K562 (cell line): Measurements from ENCODE around the gene SLC7A6. TPM values are rescaled to one million over a fixed set of nuclear protein-coding genes. Genes with fewer than 3 reads are reported as not detected.

Source experiments
- ARHGAP35 ChIP-seq: fragments of 450-650 bp; IDR thresholded peaks from 2 replicates; pipeline ENCODE4 v1.6.1; 2018; ENCODE audit not compliant: partially characterized antibody
- BRD9 ChIP-seq: fragments of 450-650 bp; IDR thresholded peaks from 2 replicates; pipeline ENCODE4 v1.6.1; 2018; ENCODE audit warnings: low read depth; ENCODE audit not compliant: partially characterized antibody
- ESRRB ChIP-seq: fragments of 250-450 bp; sonication (Bioruptor Pico); IDR thresholded peaks from 2 replicates; pipeline ENCODE4 v1.5.0; 2020; ENCODE audit warnings: mild to moderate bottlenecking, moderate library complexity, borderline replicate concordance
- EWSR1 ChIP-seq: fragments of 450-650 bp; IDR thresholded peaks from 2 replicates; pipeline ENCODE4 v1.6.1; 2018; ENCODE audit warnings: borderline replicate concordance, mild to moderate bottlenecking, low read depth, moderate library complexity; ENCODE audit not compliant: partially characterized antibody
- POLR2G ChIP-seq: fragments of 200-400 bp; formaldehyde crosslinking; IDR thresholded peaks from 2 replicates; pipeline ENCODE4 v1.6.1; 2017; ENCODE audit warnings: low read depth, mild to moderate bottlenecking, antibody characterized with exemption, low read length, moderate library complexity
- PREB ChIP-seq: sonication (generic); formaldehyde crosslinking; IDR thresholded peaks from 2 replicates; pipeline ENCODE4 v1.8.1; 2023; ENCODE audit warnings: mild to moderate bottlenecking, missing genetic modification reagents
- RBM22 ChIP-seq: fragments of 200-400 bp; formaldehyde crosslinking; IDR thresholded peaks from 2 replicates; pipeline ENCODE4 v1.6.1; 2018; ENCODE audit warnings: low read length, low read depth; ENCODE audit not compliant: poor library complexity, severe bottlenecking
- RBM39 ChIP-seq: fragments of 200-400 bp; formaldehyde crosslinking; optimal IDR thresholded peaks from 2 replicates; pipeline ENCODE3; 2018; ENCODE audit warnings: low read depth, low read length
- REST ChIP-seq, 2 experiments: fragments of 450-650 bp; formaldehyde crosslinking in 1 of 2; IDR thresholded peaks; 2 replicates each; pipeline versions ENCODE4 v1.4.0 to v1.6.1; 2014 to 2020; ENCODE audit warnings: mild to moderate bottlenecking in 2 of 2, borderline replicate concordance in 1 of 2, low read depth in 1 of 2
- SRSF1 ChIP-seq: fragments of 200-400 bp; formaldehyde crosslinking; IDR thresholded peaks from 2 replicates; pipeline ENCODE4 v1.6.1; 2017; ENCODE audit warnings: mild to moderate bottlenecking, low read depth, low read length, moderate library complexity
- STAT5B ChIP-seq: fragments of 250-450 bp; sonication (Bioruptor Pico); IDR thresholded peaks from 2 replicates; pipeline ENCODE4 v1.8.0; 2021; ENCODE audit warnings: mild to moderate bottlenecking, inconsistent platforms
- UBTF ChIP-seq, 2 experiments: IDR thresholded peaks; 2 replicates each; pipeline ENCODE4 v1.6.1; 2012; ENCODE audit warnings: improper control_type of control experiment in 2 of 2, low read depth in 2 of 2, low read length in 2 of 2, borderline replicate concordance in 1 of 2
- ZEB2 ChIP-seq: fragments of 450-650 bp; IDR thresholded peaks from 2 replicates; pipeline ENCODE4 v1.6.1; 2016
- ZNF436 ChIP-seq: fragments of 250-450, 450-650 bp; sonication (Bioruptor Pico); formaldehyde crosslinking; IDR thresholded peaks from 2 replicates; pipeline ENCODE4 v1.7.0; 2020; ENCODE audit warnings: mild to moderate bottlenecking
- ZNF584 ChIP-seq: fragments of 200-800 bp; sonication (Bioruptor generic); IDR thresholded peaks from 2 replicates; pipeline ENCODE4 v1.6.1; 2016; ENCODE audit warnings: low read depth, mild to moderate bottlenecking, missing genetic modification characterization, missing compliant biosample characterization
- polyA plus RNA-seq, 8 experiments: library from polyadenylated mRNA; depleted of rRNA in 4 of 8; stranded (reverse) in 5 of 8; unstranded in 3 of 8; fragments of >200 nt; fragmentation: Nextera tagmentation in 2 of 8; fragmentation: Illumina TruSeq in 1 of 8; extraction: Ambion mirVana in 2 of 8; extraction: Trizol in 1 of 8; gene quantifications; 2 replicates each; pipeline versions ENCODE4 v1.2.1 to v1.2.3, GENCODE V29; 2011 to 2014; ENCODE audit warnings: inconsistent platforms in 1 of 8, missing spikeins in 1 of 8
- total RNA-seq, 7 experiments: library from RNA; depleted of rRNA in 6 of 7; stranded (reverse); fragments of >200 nt in 6 of 7; fragmentation: Illumina TruSeq in 2 of 7; extraction: Trizol in 2 of 7; gene quantifications; 2 replicates each; pipeline versions ENCODE4 v1.2.1 to v1.2.3, GENCODE V29; 2011 to 2021; ENCODE audit warnings: low replicate concordance in 1 of 7

Gene SLC7A6
- total and polyA plus RNA-seq, 9 of the 15 experiments (the other 6 are each of a cell fraction or from before 2014, with no cell fraction given): 12.6 to 60.1 (median 29.8) TPM

- no peak for TF ChIP-seq ZNF436
- no peak for TF ChIP-seq PREB (CRISPR knock-in tag)
- TF ChIP-seq RBM39: no peak
- TF ChIP-seq BRD9: no peak
- no peak for TF ChIP-seq STAT5B (CRISPR knock-in tag)
- no peak for TF ChIP-seq EWSR1
- 0 out of 2 replicates have a peak, but pooled peaks have one; percentile 18 for TF ChIP-seq ZEB2
- TF ChIP-seq UBTF (IDR thresholded peaks at IDR 0.05; ENCODE audit: borderline replicate concordance in 1 of 2, low read depth in 2 of 2, low read length in 2 of 2): no peak
- peak; percentile 100 for TF ChIP-seq POLR2G
- no peak for TF ChIP-seq REST (IDR thresholded peaks at IDR 0.05; ENCODE audit: borderline replicate concordance)
- 0 out of 2 replicates have a peak, but pooled peaks have one; percentile 9 for TF ChIP-seq REST (CRISPR knock-in tag; IDR thresholded peaks at IDR 0.05; ENCODE audit: low read depth)
- TF ChIP-seq ESRRB: no peak
- no peak for TF ChIP-seq ZNF584 (CRISPR knock-in tag)
- TF ChIP-seq SRSF1: peak; percentile 60; the same call in 1 of the 2 replicates
- TF ChIP-seq ARHGAP35: no peak
- TF ChIP-seq RBM22: no peak
Measured at GRCh38 chr16:68310774-68311511, 46.6 kb downstream of the SLC7A6 start, which contains the start of the genes PRMT7 and SLC7A6OS (continued).
